Embryonic facial prominence (tissue), 1 donor: ENCODE results near the gene KCTD17.

Experiments
- DNase-seq: peaks from one replicate; pipeline ENCODE4 v3.0.0-alpha.2; 2016; ENCODE audit errors: extremely low spot score

KCTD17 gene

GRCh38 chr22:37021041-37021440 lies 30.5 kb upstream of the KCTD17 start:
- no peak for DNase-seq

- no peak for DNase-seq
Measured at GRCh38 chr22:37021710-37022482, 29.6 kb upstream of the KCTD17 start.

- DNase-seq, result no peak
Measured at GRCh38 chr22:37022483-37023337, 28.8 kb upstream of the KCTD17 start.

GRCh38 chr22:37023743-37024338 lies 27.7 kb upstream of the KCTD17 start:
- DNase-seq, result no peak

GRCh38 chr22:37024339-37025157 lies 27.0 kb upstream of the KCTD17 start:
- DNase-seq, result no peak

GRCh38 chr22:37025500-37026070 lies 26.0 kb upstream of the KCTD17 start:
- DNase-seq, result no peak

- no peak for DNase-seq
Measured at GRCh38 chr22:37026325-37026724, 25.2 kb upstream of the KCTD17 start.

GRCh38 chr22:37027556-37027955 lies 24.0 kb upstream of the KCTD17 start:
- no peak for DNase-seq

GRCh38 chr22:37028692-37029674 lies 22.6 kb upstream of the KCTD17 start:
- DNase-seq, result no peak

GRCh38 chr22:37030560-37031281 lies 20.8 kb upstream of the KCTD17 start:
- no peak for DNase-seq

- no peak for DNase-seq
Measured at GRCh38 chr22:37032134-37032534, 19.4 kb upstream of the KCTD17 start.

- DNase-seq, result no peak
Measured at GRCh38 chr22:37032535-37033460, 18.7 kb upstream of the KCTD17 start.

GRCh38 chr22:37033605-37034430 lies 17.7 kb upstream of the KCTD17 start:
- no peak for DNase-seq

GRCh38 chr22:37036655-37037377 lies 14.7 kb upstream of the KCTD17 start:
- DNase-seq, result no peak

- no peak for DNase-seq
Measured at GRCh38 chr22:37037669-37038068, 13.9 kb upstream of the KCTD17 start.

- no peak for DNase-seq
Measured at GRCh38 chr22:37039466-37039865, 12.1 kb upstream of the KCTD17 start.
